AG09319 (cell line): Measurements from ENCODE around the gene ZNF79.

ENCODE experiments used
- DNase-seq: peaks from one replicate; pipeline ENCODE4 v3.0.0-alpha.2; 2010; ENCODE audit warnings: low read depth; ENCODE audit errors: extremely low read depth
- TF ChIP-seq, protein P1 (sequence below): IDR thresholded peaks from 2 replicates; pipeline ENCODE4 v1.5.1; 2011; ENCODE audit warnings: low read depth, mild to moderate bottlenecking, inconsistent platforms, low read length, moderate library complexity

Gene ZNF79

DNA sequence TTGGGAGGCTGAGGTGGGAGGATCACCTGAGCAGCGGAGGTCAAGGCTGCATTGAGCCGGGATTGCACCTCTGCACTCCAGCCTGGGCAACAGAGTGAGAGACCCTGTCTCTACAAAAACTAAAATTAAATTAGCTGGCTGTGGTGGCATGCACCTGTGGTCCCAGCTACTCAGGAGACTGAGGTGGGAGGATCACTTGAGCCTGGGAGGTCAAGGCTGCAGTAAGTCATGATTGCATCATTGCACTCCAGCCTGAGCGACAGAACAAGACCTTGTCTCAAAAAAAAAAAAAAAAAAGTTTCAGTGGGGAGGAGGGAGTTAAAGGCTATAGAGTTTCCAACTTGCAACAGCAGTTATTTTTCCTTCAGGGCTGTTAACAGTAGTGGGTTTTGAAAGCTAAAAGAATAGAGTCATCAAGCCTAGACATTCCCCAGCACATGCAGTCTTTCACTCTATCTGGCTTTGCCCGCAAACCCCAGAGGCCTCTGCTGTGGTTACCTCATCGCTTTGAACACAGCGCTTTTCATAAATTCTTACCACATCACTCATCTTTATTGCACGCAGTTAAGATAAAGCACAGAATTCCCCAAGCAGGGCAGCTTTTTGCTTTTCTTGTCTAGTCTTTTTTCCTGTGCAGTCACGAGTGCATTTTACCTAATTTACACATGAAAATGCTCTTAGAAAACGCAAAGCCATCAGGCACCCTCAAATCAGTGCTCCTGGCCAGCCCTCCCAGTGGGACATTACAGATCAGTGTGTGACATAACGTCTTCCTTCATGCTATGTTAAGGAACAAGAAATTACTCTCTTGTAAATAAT, 35.9 kb upstream of the ZNF79 start:
- peak; percentile 83 for DNase-seq

DNA sequence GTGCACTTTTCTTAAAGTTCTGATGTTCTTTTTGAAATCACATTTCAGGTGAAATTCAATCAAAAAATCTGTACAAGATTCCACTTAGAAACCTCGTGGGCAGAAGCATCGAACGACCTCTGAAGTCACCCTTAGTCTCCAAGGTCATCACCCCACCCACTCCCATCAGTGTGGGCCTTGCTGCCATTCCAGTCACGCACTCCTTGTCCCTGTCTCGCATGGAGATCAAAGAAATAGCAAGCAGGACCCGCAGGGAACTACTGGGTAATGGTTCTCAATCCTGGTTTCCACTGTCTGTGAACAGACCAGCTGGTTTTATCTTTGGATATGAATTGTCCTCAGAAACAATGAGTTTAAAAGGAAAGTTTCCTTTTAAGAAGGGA, 35.3 kb upstream of the ZNF79 start:
- DNase-seq: no peak
- TF ChIP-seq, protein P1, sequence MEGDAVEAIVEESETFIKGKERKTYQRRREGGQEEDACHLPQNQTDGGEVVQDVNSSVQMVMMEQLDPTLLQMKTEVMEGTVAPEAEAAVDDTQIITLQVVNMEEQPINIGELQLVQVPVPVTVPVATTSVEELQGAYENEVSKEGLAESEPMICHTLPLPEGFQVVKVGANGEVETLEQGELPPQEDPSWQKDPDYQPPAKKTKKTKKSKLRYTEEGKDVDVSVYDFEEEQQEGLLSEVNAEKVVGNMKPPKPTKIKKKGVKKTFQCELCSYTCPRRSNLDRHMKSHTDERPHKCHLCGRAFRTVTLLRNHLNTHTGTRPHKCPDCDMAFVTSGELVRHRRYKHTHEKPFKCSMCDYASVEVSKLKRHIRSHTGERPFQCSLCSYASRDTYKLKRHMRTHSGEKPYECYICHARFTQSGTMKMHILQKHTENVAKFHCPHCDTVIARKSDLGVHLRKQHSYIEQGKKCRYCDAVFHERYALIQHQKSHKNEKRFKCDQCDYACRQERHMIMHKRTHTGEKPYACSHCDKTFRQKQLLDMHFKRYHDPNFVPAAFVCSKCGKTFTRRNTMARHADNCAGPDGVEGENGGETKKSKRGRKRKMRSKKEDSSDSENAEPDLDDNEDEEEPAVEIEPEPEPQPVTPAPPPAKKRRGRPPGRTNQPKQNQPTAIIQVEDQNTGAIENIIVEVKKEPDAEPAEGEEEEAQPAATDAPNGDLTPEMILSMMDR: no peak

More for the DNA sequence above, 35.9 kb upstream of the ZNF79 start:
- TF ChIP-seq, protein P1: no peak

DNA sequence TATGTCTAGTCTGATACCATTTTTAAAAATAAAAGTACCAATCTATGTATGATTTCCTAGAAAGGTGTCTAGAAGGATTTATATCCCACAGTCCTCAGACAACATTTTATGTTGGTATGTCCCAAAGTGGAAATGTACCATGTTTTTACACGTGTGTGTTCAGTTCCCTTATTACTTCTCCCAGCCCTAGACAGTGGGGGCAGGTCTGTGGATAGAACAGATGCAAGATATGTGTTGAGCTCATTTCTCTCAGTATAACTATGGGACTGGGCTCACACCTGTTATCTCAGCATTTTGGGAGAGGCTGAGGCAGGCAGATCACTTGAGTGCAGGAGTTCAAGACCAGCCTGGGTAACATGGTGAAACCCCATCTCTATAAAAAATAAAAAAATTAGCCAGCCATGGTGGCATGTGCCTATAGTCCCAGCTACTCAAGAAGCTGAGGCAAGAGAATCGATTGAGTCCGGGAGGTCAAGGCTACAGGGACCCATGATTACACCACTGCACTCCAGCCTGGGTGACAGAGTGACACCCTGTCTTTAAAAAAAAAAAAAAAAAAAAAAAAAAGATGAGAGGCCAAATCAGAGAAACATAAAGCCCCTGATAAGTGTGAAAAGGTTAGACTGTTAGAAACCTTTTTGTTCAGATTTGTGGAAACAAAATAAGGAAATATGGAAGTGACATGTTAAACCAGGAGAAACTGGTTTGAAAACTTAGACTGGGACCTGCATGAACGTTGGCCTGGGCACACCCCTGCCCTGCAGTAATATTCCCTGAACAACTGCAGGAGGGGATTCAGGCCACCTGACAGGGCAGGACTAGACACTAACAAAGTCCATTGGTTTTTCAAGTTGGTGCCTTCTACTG, 34.6 kb upstream of the ZNF79 start:
- TF ChIP-seq, protein P1: no peak
- DNase-seq: no peak

DNA sequence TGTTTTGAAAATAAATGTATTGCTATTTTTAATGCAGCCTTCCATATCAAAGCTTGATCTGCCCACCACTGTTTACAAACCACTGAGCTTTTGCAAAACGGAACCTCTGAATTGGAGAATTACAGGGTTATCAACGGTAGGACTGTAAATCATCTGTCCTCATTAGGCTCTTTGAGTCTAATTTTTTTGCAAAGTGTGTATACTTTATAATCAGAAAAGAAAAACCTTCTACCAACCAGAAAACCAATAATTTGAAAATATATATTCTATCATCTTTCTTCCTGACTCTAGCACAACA, 34.0 kb upstream of the ZNF79 start:
- DNase-seq: no peak
- TF ChIP-seq, protein P1: no peak

DNA sequence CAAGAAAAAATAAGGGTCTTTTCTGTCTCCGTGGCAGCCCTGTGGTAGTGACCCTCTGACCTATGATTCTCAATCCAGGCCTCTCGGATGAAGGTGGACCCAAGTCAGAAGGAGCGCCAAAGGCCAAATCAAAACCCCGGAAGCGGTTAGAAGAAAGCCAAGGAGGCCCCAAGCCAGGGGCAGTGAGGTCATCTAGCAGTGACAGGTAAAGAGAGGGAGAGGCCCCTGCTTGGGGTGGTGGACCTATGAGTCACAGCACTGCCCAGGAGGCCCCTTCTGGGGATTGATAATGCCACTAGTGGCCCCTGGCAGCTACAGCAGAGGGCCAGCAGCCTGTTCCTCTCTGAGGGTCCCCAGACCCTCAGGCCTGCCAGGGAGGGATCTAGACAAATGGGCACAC, 33.6 kb upstream of the ZNF79 start:
- DNase-seq: no peak
- TF ChIP-seq, protein P1: no peak

DNA sequence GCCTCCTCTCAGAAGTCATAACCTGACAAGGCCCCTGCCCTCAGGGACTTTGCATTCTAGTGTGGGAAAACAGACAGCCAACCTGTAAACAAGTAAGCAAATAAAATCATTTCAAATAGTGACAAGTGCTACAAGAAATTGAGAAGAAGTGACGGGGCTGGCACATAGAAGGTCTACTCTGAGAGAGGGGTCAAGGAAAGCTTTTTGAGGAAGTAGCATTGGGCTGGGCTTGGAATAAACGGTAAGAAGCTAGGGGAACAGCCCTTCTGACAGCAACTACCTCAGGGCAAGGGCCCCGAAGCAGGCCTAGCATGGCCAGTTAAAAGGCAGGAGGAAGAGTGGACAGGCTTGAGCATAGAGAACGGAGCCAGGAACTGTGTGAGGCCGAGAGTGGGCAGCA, 32.0 kb upstream of the ZNF79 start:
- DNase-seq: no peak
- TF ChIP-seq, protein P1: no peak

DNA sequence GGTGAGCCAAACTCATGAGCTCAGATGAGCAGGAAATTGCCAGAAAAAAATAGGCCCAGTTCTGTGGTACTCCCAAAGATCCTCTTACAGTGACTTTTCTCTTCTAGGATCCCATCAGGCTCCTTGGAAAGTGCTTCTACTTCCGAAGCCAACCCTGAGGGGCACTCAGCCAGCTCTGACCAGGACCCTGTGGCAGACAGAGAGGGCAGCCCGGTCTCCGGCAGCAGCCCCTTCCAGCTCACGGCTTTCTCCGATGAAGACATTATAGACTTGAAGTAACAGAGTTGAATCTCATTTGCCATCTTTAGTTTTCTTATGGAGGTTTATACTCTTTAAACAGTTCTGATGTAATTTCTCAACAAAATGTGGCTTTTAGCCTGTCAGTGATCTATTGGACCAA, 31.2 kb upstream of the ZNF79 start:
- no peak for DNase-seq
- TF ChIP-seq, protein P1: no peak
